Prostate gland (tissue), 2 donors: ENCODE data around the gene JAM2. TPM values are rescaled to one million over a fixed set of nuclear protein-coding genes. Genes with fewer than 3 reads are reported as not detected.

Experiments
- DNase-seq: peaks from one replicate; pipeline ENCODE4 v3.0.0-alpha.2; 2019; ENCODE audit warnings: low spot score
- H3K27ac ChIP-seq, 2 donors: fragments of 200-600 bp; sonication (generic); 2 replicates each; pipeline ENCODE4 v1.5.1; 2017 to 2019
- H3K27me3 ChIP-seq: fragments of 200-600 bp; sonication (generic); replicated peaks from 2 replicates; pipeline ENCODE4 v1.5.1; 2019; ENCODE audit not compliant: insufficient read depth
- H3K36me3 ChIP-seq, 2 donors: fragments of 200-600 bp; sonication (generic); 1 replicate in 1 of 2; 2 replicates in 1 of 2; pipeline versions ENCODE4 v1.5.1 to v1.8.1; 2017 to 2019
- H3K4me1 ChIP-seq: fragments of 200-600 bp; sonication (generic); replicated peaks from 2 replicates; pipeline ENCODE4 v1.5.1; 2019
- H3K4me3 ChIP-seq, 2 donors: fragments of 200-600 bp; sonication (generic); 2 replicates each; pipeline ENCODE4 v1.5.1; 2017 to 2019
- H3K9me3 ChIP-seq: fragments of 200-600 bp; sonication (generic); 2 replicates; pipeline ENCODE4 v1.5.1; 2017
- CTCF ChIP-seq, 4 experiments: fragments of 200-600 bp in 2 of 4; fragments of 450-650 bp in 2 of 4; sonication (generic) in 2 of 4; IDR thresholded peaks; 1 replicate in 3 of 4; 2 replicates in 1 of 4; pipeline ENCODE4 v1.5.1; 2016 to 2019; ENCODE audit warnings: antibody characterized with exemption in 4 of 4, mild to moderate bottlenecking in 2 of 4, moderate library complexity in 2 of 4
- POLR2A ChIP-seq: fragments of 450-650 bp; IDR thresholded peaks from one replicate; pipeline ENCODE4 v1.6.1; 2016; ENCODE audit warnings: antibody characterized with exemption, mild to moderate bottlenecking
- POLR2AphosphoS5 ChIP-seq: sonication (generic); formaldehyde crosslinking; IDR thresholded peaks from one replicate; pipeline ENCODE4 v1.6.1; 2017; ENCODE audit warnings: antibody characterized with exemption
- WGBS: methylation state at CpG from one replicate; pipeline ENCODE4 v1.1.5; 2018; 5-methylcytosine and 5-hydroxymethylcytosine counted together
- intact Hi-C: fragments of 100-400 bp; cut with DNase I; formaldehyde crosslinking; loops from one replicate; pipeline ENCODE4 v1.14.2; 2022
- total RNA-seq, 2 donors: library from RNA; depleted of rRNA; stranded (reverse); fragments of >200 nt; gene quantifications; one replicate each; pipeline ENCODE4 v1.1.0, GENCODE V29; 2016

Gene JAM2
- total RNA-seq, 2 donors from 2014 or later: 8.2 to 66.6 TPM

- Histone ChIP-seq H3K27me3 (no peaks in the 10 kb centered on the region), H3K27ac (no peak overlapping the region), H3K9me3 (no peaks in the 10 kb centered on the region), H3K36me3 (no peaks in the 10 kb centered on the region), H3K4me1 (no peaks in the 10 kb centered on the region), H3K4me3 (no peak overlapping the region)
- 93% methylated on average over 1 of the region's 1 CpG for WGBS
- intact Hi-C loops: no loop called here
- no peak for DNase-seq
- no peak for TF ChIP-seq POLR2A
- no peak for TF ChIP-seq POLR2AphosphoS5
- TF ChIP-seq CTCF (IDR thresholded peaks at IDR 0.05): no peak
Observed at GRCh38 chr21:25660233-25660632, 21.2 kb downstream of the JAM2 start.

GRCh38 chr21:25664491-25664931 lies 25.5 kb downstream of the JAM2 start:
- 82% methylated on average over 4 of the region's 4 CpGs for WGBS
- Histone ChIP-seq H3K9me3 (no peaks in the 10 kb centered on the region), H3K36me3 (no peaks in the 10 kb centered on the region), H3K27me3 (no peaks in the 10 kb centered on the region), H3K4me1 (no peaks in the 10 kb centered on the region), H3K27ac (no peak overlapping the region), H3K4me3 (no peak overlapping the region)
- TF ChIP-seq POLR2AphosphoS5 (no peak), CTCF (IDR thresholded peaks at IDR 0.05) (no peak), POLR2A (no peak)
- DNase-seq: no peak
- intact Hi-C loops: no loop called here

- no peaks in the 10 kb centered on the region for H3K27me3 ChIP-seq
- H3K4me1 ChIP-seq: no peaks in the 10 kb centered on the region
- H3K4me3 ChIP-seq: no peak overlapping the region
- intact Hi-C loops: no loop called here
- H3K36me3 ChIP-seq: no peaks in the 10 kb centered on the region
- no peaks in the 10 kb centered on the region for H3K9me3 ChIP-seq
- no peak for DNase-seq
- TF ChIP-seq CTCF (IDR thresholded peaks at IDR 0.05): no peak
- TF ChIP-seq POLR2AphosphoS5: no peak
- no peak for TF ChIP-seq POLR2A
- no peak overlapping the region for H3K27ac ChIP-seq
Observed at GRCh38 chr21:25670726-25671125, 31.7 kb downstream of the JAM2 start.

- Histone ChIP-seq H3K9me3 (no peaks in the 10 kb centered on the region), H3K4me1 (no peaks in the 10 kb centered on the region), H3K36me3 (no peaks in the 10 kb centered on the region), H3K4me3 (no peak overlapping the region), H3K27ac (no peak overlapping the region), H3K27me3 (no peaks in the 10 kb centered on the region)
- intact Hi-C loops: no loop called here
- TF ChIP-seq CTCF (IDR thresholded peaks at IDR 0.05) (no peak), POLR2AphosphoS5 (no peak), POLR2A (no peak)
- DNase-seq: no peak
Observed at GRCh38 chr21:25676451-25676850, 37.4 kb downstream of the JAM2 start.

- Histone ChIP-seq H3K36me3 (no peaks in the 10 kb centered on the region), H3K27ac (no peak overlapping the region), H3K4me3 (no peak overlapping the region), H3K9me3 (no peaks in the 10 kb centered on the region), H3K4me1 (no peaks in the 10 kb centered on the region), H3K27me3 (no peaks in the 10 kb centered on the region)
- WGBS: 61% methylated on average over 9 of the region's 9 CpGs
- no peak for DNase-seq
- TF ChIP-seq POLR2AphosphoS5 (no peak), POLR2A (no peak), CTCF (IDR thresholded peaks at IDR 0.05) (no peak)
- intact Hi-C loops: no loop called here
Observed at GRCh38 chr21:25682382-25682781, 43.3 kb downstream of the JAM2 start.
